Measurements from ENCODE around the gene OTOG.

The OTOG gene

DNA sequence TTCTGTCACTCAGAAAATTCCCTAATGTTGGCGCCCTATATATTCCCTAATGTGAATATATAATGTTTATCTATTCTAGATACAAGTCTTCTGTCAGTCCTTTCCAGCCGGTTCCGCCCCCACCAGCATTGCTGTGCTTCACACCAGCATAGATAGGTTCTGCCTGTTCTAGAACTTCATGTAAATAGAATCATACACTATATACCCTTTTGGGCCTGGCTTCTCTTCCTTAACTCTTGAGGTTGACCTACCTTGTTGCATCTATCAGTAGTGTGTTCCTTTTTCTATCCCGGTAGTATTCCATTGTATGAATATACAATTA lies 34.6 kb downstream of the OTOG start:
- CTCF ChIA-PET = interaction anchor here (0.9 to 1.2 kb wide), 2 partner anchors 17 to 54 kb away, joined by 3 to 5 read pairs; no protein-coding TSS in a partner anchor
- H3K9me3 ChIP-seq (ENCODE audit: control insufficient read depth, insufficient read depth, low read depth, low read length) = no peaks in the 10 kb centered on the region
- TF ChIP-seq, protein P1, sequence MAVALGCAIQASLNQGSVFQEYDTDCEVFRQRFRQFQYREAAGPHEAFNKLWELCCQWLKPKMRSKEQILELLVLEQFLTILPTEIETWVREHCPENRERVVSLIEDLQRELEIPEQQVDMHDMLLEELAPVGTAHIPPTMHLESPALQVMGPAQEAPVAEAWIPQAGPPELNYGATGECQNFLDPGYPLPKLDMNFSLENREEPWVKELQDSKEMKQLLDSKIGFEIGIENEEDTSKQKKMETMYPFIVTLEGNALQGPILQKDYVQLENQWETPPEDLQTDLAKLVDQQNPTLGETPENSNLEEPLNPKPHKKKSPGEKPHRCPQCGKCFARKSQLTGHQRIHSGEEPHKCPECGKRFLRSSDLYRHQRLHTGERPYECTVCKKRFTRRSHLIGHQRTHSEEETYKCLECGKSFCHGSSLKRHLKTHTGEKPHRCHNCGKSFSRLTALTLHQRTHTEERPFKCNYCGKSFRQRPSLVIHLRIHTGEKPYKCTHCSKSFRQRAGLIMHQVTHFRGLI (tag by site-specific recombination; IDR thresholded peaks at IDR 0.05) = no peak
- TF ChIP-seq ZNF223 (tag by site-specific recombination; IDR thresholded peaks at IDR 0.05) = no peak
- TF ChIP-seq ZNF837 (tag by site-specific recombination; IDR thresholded peaks at IDR 0.05) = no peak
- TF ChIP-seq, protein P2, sequence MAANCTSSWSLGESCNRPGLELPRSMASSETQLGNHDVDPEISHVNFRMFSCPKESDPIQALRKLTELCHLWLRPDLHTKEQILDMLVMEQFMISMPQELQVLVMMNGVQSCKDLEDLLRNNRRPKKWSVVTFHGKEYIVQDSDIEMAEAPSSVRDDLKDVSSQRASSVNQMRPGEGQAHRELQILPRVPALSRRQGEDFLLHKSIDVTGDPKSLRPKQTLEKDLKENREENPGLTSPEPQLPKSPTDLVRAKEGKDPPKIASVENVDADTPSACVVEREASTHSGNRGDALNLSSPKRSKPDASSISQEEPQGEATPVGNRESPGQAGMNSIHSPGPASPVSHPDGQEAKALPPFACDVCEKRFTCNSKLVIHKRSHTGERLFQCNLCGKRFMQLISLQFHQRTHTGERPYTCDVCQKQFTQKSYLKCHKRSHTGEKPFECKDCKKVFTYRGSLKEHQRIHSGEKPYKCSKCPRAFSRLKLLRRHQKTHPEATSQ (tag by site-specific recombination; IDR thresholded peaks at IDR 0.05) = no peak
- TF ChIP-seq, protein P3, sequence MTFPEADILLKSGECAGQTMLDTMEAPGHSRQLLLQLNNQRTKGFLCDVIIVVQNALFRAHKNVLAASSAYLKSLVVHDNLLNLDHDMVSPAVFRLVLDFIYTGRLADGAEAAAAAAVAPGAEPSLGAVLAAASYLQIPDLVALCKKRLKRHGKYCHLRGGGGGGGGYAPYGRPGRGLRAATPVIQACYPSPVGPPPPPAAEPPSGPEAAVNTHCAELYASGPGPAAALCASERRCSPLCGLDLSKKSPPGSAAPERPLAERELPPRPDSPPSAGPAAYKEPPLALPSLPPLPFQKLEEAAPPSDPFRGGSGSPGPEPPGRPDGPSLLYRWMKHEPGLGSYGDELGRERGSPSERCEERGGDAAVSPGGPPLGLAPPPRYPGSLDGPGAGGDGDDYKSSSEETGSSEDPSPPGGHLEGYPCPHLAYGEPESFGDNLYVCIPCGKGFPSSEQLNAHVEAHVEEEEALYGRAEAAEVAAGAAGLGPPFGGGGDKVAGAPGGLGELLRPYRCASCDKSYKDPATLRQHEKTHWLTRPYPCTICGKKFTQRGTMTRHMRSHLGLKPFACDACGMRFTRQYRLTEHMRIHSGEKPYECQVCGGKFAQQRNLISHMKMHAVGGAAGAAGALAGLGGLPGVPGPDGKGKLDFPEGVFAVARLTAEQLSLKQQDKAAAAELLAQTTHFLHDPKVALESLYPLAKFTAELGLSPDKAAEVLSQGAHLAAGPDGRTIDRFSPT (tag by site-specific recombination; IDR thresholded peaks at IDR 0.05) = no peak
- TF ChIP-seq ZNF248 (tag by site-specific recombination; IDR thresholded peaks at IDR 0.05) = no peak
- TF ChIP-seq ZBTB48 (tag by site-specific recombination; IDR thresholded peaks at IDR 0.05) = no peak
- TF ChIP-seq FEZF1 (tag by site-specific recombination; IDR thresholded peaks at IDR 0.05) = no peak
- TF ChIP-seq ZBTB8A (tag by site-specific recombination; IDR thresholded peaks at IDR 0.05) = no peak
- TF ChIP-seq SP3 (tag by site-specific recombination; IDR thresholded peaks at IDR 0.05) = no peak
- no peak for TF ChIP-seq ZNF571 (tag by site-specific recombination; IDR thresholded peaks at IDR 0.05)
- TF ChIP-seq YY1 (tag by site-specific recombination; IDR thresholded peaks at IDR 0.05) = no peak
- TF ChIP-seq GFI1B (tag by site-specific recombination; IDR thresholded peaks at IDR 0.05) = no peak
- TF ChIP-seq ZNF133 (tag by site-specific recombination; IDR thresholded peaks at IDR 0.05) = no peak
- TF ChIP-seq HOXA7 (CRISPR knock-in tag; IDR thresholded peaks at IDR 0.05; ENCODE audit: borderline replicate concordance) = no peak
- TF ChIP-seq KLF10 (tag by site-specific recombination; IDR thresholded peaks at IDR 0.05) = no peak
- TF ChIP-seq, protein P4, sequence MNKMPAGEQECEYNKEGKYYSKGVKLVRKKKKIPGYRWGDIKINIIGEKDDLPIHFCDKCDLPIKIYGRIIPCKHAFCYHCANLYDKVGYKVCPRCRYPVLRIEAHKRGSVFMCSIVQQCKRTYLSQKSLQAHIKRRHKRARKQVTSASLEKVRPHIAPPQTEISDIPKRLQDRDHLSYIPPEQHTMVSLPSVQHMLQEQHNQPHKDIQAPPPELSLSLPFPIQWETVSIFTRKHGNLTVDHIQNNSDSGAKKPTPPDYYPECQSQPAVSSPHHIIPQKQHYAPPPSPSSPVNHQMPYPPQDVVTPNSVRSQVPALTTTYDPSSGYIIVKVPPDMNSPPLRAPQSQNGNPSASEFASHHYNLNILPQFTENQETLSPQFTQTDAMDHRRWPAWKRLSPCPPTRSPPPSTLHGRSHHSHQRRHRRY (tag by site-specific recombination; IDR thresholded peaks at IDR 0.05) = no peak
- POLR2A ChIA-PET = no interaction called here
- no peak overlapping the region for H3K4me3 ChIP-seq (ENCODE audit: low read depth, low read length)
- no peaks in the 10 kb centered on the region for H3K36me3 ChIP-seq (ENCODE audit: control insufficient read depth in 2 of 2, insufficient read depth in 1 of 2, low read length in 2 of 2)
- H3K4me1 ChIP-seq (ENCODE audit: control insufficient read depth, insufficient read depth, low read length) = no peaks in the 10 kb centered on the region
- no peak overlapping the region for H3K27ac ChIP-seq (ENCODE audit: extremely low read depth, low read depth, low read length)

DNA sequence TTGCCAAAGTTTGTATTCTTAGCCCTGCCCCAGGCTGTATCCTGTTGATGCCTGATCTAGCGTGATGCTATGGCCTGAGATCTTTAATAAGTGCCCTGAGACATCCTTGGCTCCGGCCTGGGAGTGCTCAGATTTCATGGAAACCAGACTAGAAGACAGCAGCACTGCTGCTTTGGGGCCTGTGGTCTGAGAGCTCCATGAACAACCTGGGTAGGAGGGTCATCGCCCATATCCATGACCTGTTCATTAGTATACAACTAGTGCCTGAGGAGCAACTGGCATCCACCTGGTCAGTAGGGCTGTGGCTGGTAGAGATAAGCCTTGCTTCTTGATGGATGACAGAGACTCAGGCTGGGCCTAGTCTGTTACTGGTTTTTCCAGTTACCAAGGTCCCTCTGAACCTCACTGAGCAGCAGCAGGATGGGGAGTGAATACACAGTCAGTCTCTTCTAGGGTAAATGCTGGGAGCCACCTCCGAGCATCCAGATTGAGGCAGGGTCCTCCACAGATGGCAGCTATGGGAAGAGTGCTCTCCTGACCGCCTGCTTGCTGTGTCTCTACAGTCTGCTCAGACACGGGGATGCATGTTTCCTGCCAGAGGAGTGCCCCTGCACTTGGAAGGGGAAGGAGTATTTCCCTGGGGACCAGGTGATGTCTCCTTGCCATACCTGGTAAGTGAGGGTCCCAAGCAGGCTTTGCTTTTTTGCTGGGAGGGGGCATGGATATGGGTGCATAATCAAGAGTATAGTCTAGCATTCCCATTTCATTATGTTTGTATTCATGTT lies 39.0 kb downstream of the OTOG start:
- Histone ChIP-seq H3K36me3 (ENCODE audit: control insufficient read depth in 2 of 2, insufficient read depth in 1 of 2, low read length in 2 of 2) (no peaks in the 10 kb centered on the region), H3K27ac (ENCODE audit: extremely low read depth, low read depth, low read length) (no peak overlapping the region), H3K4me1 (ENCODE audit: control insufficient read depth, insufficient read depth, low read length) (no peaks in the 10 kb centered on the region), H3K9me3 (ENCODE audit: control insufficient read depth, insufficient read depth, low read depth, low read length) (no peaks in the 10 kb centered on the region), H3K4me3 (ENCODE audit: low read depth, low read length) (no peak overlapping the region)
- CTCF ChIA-PET = no interaction called here
- POLR2A ChIA-PET = no interaction called here
- TF ChIP-seq KLF16 (tag by site-specific recombination; IDR thresholded peaks at IDR 0.05) = no peak
- TF ChIP-seq, protein P5, sequence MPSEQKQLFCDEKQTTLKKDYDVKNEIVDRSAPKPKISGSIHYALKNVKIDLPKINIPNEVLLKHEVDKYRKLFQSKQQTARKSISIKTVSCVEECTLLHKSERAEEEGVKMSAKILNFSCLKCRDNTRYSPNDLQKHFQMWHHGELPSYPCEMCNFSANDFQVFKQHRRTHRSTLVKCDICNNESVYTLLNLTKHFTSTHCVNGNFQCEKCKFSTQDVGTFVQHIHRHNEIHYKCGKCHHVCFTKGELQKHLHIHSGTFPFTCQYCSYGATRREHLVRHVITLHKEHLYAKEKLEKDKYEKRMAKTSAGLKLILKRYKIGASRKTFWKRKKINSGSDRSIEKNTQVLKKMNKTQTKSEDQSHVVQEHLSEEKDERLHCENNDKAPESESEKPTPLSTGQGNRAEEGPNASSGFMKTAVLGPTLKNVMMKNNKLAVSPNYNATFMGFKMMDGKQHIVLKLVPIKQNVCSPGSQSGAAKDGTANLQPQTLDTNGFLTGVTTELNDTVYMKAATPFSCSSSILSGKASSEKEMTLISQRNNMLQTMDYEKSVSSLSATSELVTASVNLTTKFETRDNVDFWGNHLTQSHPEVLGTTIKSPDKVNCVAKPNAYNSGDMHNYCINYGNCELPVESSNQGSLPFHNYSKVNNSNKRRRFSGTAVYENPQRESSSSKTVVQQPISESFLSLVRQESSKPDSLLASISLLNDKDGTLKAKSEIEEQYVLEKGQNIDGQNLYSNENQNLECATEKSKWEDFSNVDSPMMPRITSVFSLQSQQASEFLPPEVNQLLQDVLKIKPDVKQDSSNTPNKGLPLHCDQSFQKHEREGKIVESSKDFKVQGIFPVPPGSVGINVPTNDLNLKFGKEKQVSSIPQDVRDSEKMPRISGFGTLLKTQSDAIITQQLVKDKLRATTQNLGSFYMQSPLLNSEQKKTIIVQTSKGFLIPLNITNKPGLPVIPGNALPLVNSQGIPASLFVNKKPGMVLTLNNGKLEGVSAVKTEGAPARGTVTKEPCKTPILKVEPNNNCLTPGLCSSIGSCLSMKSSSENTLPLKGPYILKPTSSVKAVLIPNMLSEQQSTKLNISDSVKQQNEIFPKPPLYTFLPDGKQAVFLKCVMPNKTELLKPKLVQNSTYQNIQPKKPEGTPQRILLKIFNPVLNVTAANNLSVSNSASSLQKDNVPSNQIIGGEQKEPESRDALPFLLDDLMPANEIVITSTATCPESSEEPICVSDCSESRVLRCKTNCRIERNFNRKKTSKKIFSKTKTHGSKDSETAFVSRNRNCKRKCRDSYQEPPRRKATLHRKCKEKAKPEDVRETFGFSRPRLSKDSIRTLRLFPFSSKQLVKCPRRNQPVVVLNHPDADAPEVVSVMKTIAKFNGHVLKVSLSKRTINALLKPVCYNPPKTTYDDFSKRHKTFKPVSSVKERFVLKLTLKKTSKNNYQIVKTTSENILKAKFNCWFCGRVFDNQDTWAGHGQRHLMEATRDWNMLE (tag by site-specific recombination; conservative IDR thresholded peaks at IDR 0.05; ENCODE audit: low read depth) = no peak

Measured in HEK293 (cell line).